ENCODE measurements around the gene NCKAP5.

NCKAP5 gene

DNA sequence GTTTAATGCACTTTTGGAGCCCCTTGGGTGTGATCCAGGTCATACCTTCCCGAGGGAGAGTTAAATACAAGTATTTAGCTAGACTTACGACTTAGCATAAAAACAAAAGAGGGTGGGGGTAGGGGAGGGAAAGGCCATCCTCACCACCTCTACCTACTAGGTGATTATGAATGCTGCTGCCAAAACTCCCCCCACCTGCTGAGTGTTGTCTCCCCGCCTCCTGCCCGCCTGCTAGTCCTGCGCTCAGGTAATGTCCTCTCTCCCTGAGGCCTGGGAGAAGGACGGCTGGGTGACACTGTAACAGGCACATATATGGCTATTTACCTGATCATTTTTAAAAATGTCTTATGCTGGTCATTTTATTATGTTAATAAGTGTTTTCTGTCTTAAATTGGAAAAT lies 3.0 kb upstream of the NCKAP5 start:
- H3K27ac ChIP-seq (ENCODE audit: low read depth, low read length, poor library complexity, severe bottlenecking), result no peak overlapping the region
- H3K4me2 ChIP-seq (ENCODE audit: low read length), result no peak overlapping the region
- no peaks in the 10 kb centered on the region for H3K4me1 ChIP-seq (ENCODE audit: insufficient read depth, low read length, severe bottlenecking)

DNA sequence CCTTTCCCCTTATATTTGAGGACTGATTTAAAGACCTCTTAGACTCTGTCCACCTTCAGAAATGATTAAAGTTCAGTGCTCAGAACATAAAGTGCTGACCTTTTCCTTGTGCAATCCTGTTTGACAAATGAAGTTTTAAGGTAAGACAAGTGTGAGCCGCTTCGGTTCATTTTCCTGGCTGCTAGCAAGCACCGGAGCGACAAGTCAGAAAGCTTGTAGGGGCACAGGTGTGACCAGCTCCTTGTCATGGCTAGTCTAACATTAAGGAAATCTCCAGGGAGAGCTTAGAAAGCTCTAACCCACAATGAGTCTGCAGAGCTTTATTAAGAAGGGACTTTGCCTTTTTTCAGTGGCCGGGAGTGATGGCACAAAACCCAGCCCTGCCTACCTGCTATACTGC lies 2.3 kb upstream of the NCKAP5 start:
- no peaks in the 10 kb centered on the region for H3K4me1 ChIP-seq (ENCODE audit: insufficient read depth, low read length, severe bottlenecking)
- no peaks in the 10 kb centered on the region for H3K27me3 ChIP-seq (ENCODE audit: insufficient read depth, low read length)
- no peaks in the 10 kb centered on the region for H3K9me2 ChIP-seq (ENCODE audit: low read depth, low read length)
- no peak overlapping the region for H3K4me2 ChIP-seq (ENCODE audit: low read length)
- no peak overlapping the region for H3K9ac ChIP-seq (ENCODE audit: low read length)
- no peaks in the 10 kb centered on the region for H3K36me3 ChIP-seq (ENCODE audit: insufficient read depth, low read length)
- H2AFZ ChIP-seq (ENCODE audit: low read length), result no peak overlapping the region
- no peaks in the 10 kb centered on the region for H3F3A ChIP-seq (ENCODE audit: insufficient read depth, low read length)
- H4K20me1 ChIP-seq (ENCODE audit: insufficient read depth, low read length), result no peaks in the 10 kb centered on the region
- H3K9me3 ChIP-seq (ENCODE audit: low read length), result no peaks in the 10 kb centered on the region
- no peak overlapping the region for H3K27ac ChIP-seq (ENCODE audit: low read depth, low read length, poor library complexity, severe bottlenecking)
- no peaks in the 10 kb centered on the region for H3K79me2 ChIP-seq (ENCODE audit: insufficient read depth, low read length)
- no peak overlapping the region for H3K4me3 ChIP-seq (ENCODE audit: low read depth, low read length, poor library complexity, severe bottlenecking)
- no peak for TF ChIP-seq EZH2 (IDR thresholded peaks at IDR 0.05; ENCODE audit: borderline replicate concordance, low read length)
- TF ChIP-seq, protein P1, sequence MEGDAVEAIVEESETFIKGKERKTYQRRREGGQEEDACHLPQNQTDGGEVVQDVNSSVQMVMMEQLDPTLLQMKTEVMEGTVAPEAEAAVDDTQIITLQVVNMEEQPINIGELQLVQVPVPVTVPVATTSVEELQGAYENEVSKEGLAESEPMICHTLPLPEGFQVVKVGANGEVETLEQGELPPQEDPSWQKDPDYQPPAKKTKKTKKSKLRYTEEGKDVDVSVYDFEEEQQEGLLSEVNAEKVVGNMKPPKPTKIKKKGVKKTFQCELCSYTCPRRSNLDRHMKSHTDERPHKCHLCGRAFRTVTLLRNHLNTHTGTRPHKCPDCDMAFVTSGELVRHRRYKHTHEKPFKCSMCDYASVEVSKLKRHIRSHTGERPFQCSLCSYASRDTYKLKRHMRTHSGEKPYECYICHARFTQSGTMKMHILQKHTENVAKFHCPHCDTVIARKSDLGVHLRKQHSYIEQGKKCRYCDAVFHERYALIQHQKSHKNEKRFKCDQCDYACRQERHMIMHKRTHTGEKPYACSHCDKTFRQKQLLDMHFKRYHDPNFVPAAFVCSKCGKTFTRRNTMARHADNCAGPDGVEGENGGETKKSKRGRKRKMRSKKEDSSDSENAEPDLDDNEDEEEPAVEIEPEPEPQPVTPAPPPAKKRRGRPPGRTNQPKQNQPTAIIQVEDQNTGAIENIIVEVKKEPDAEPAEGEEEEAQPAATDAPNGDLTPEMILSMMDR (IDR thresholded peaks at IDR 0.05; ENCODE audit: low read length), result no peak

More for the DNA sequence above, 3.0 kb upstream of the NCKAP5 start:
- TF ChIP-seq EZH2 (IDR thresholded peaks at IDR 0.05; ENCODE audit: borderline replicate concordance, low read length), result no peak
- TF ChIP-seq, protein P1 (IDR thresholded peaks at IDR 0.05; ENCODE audit: low read length), result no peak
- Histone ChIP-seq H3K4me3 (ENCODE audit: low read depth, low read length, poor library complexity, severe bottlenecking) (no peak overlapping the region), H4K20me1 (ENCODE audit: insufficient read depth, low read length) (no peaks in the 10 kb centered on the region), H3K9me2 (ENCODE audit: low read depth, low read length) (no peaks in the 10 kb centered on the region), H3K9me3 (ENCODE audit: low read length) (no peaks in the 10 kb centered on the region), H3F3A (ENCODE audit: insufficient read depth, low read length) (no peaks in the 10 kb centered on the region), H2AFZ (ENCODE audit: low read length) (no peak overlapping the region), H3K36me3 (ENCODE audit: insufficient read depth, low read length) (no peaks in the 10 kb centered on the region), H3K9ac (ENCODE audit: low read length) (no peak overlapping the region), H3K79me2 (ENCODE audit: insufficient read depth, low read length) (no peaks in the 10 kb centered on the region), H3K27me3 (ENCODE audit: insufficient read depth, low read length) (no peaks in the 10 kb centered on the region)

DNA sequence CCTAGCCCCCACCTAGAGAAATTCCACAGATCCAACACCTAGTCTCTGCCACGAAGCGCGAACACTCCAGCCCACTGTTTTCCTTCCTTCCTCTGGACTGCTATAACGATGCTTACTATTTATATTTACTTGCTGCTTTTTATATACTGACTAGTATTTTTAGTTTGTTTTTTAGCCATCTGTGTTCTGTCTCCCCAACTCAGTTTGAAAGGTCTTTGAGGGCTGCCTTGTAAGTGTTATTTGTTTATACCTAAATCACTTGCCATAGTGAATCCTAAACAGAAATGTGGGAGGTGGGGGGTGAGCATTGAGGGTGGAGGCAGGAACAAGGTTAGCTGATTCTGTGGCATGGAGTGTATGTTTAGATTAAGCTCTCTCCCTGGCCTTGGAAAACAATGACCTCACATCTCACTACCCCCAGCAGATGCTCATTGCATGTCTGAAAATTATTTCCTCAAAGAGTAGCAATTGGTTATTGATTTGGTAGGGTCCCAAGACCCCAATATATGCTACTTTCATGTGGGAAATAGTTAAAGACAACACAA lies 1.1 kb upstream of the NCKAP5 start:
- Histone ChIP-seq H3K4me2 (ENCODE audit: low read length) (no peak overlapping the region), H3K9me2 (ENCODE audit: low read depth, low read length) (no peaks in the 10 kb centered on the region), H3K27ac (ENCODE audit: low read depth, low read length, poor library complexity, severe bottlenecking) (no peak overlapping the region), H4K20me1 (ENCODE audit: insufficient read depth, low read length) (no peaks in the 10 kb centered on the region), H3K36me3 (ENCODE audit: insufficient read depth, low read length) (no peaks in the 10 kb centered on the region), H3K4me1 (ENCODE audit: insufficient read depth, low read length, severe bottlenecking) (no peaks in the 10 kb centered on the region), H3K9ac (ENCODE audit: low read length) (no peak overlapping the region), H3K79me2 (ENCODE audit: insufficient read depth, low read length) (no peaks in the 10 kb centered on the region), H3K27me3 (ENCODE audit: insufficient read depth, low read length) (no peaks in the 10 kb centered on the region), H3K9me3 (ENCODE audit: low read length) (no peaks in the 10 kb centered on the region), H3F3A (ENCODE audit: insufficient read depth, low read length) (no peaks in the 10 kb centered on the region), H3K4me3 (ENCODE audit: low read depth, low read length, poor library complexity, severe bottlenecking) (no peak overlapping the region), H2AFZ (ENCODE audit: low read length) (no peak overlapping the region)
- no peak for TF ChIP-seq EZH2 (IDR thresholded peaks at IDR 0.05; ENCODE audit: borderline replicate concordance, low read length)
- TF ChIP-seq, protein P1 (IDR thresholded peaks at IDR 0.05; ENCODE audit: low read length), result no peak
